Keratinocyte (primary cell): ENCODE data around the gene SNTG2.

Source experiments
- EZH2 ChIP-seq: IDR thresholded peaks from one replicate; pipeline ENCODE4 v1.6.1; 2012; ENCODE audit warnings: inconsistent platforms, mild to moderate bottlenecking, low read length, moderate library complexity
- TF ChIP-seq, protein P1 (sequence below), 3 experiments: IDR thresholded peaks in 1 of 3; conservative IDR thresholded peaks in 1 of 3; optimal IDR thresholded peaks in 1 of 3; 2 replicates in 2 of 3; 3 replicates in 1 of 3; pipeline versions ENCODE3 to v1.5.1; 2011; ENCODE audit warnings: low read length in 3 of 3, mild to moderate bottlenecking in 3 of 3, moderate library complexity in 2 of 3, control low read depth in 1 of 3, inconsistent platforms in 1 of 3; ENCODE audit not compliant: insufficient read depth in 2 of 3; ENCODE audit errors: extremely low read depth in 1 of 3

DNA sequence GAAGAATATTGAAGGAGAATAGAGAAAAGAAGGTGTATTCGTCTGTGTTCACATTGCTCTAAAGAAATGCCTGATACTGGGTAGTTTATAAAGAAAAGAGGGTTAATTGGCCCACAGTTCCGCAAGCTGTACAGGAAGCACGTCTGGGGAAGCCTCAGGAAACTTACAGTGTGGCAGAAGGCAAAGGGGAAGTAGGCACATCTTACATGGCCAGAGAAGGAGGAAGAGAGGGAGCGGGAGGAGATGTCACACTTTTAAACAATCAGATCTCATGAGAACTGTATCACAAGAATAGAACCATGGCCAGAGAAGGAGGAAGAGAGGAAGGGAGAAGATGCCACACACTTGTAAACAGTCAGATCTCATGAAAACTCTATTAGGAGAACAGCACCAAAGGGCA lies 303.0 kb downstream of the SNTG2 start:
- TF ChIP-seq, protein P1, sequence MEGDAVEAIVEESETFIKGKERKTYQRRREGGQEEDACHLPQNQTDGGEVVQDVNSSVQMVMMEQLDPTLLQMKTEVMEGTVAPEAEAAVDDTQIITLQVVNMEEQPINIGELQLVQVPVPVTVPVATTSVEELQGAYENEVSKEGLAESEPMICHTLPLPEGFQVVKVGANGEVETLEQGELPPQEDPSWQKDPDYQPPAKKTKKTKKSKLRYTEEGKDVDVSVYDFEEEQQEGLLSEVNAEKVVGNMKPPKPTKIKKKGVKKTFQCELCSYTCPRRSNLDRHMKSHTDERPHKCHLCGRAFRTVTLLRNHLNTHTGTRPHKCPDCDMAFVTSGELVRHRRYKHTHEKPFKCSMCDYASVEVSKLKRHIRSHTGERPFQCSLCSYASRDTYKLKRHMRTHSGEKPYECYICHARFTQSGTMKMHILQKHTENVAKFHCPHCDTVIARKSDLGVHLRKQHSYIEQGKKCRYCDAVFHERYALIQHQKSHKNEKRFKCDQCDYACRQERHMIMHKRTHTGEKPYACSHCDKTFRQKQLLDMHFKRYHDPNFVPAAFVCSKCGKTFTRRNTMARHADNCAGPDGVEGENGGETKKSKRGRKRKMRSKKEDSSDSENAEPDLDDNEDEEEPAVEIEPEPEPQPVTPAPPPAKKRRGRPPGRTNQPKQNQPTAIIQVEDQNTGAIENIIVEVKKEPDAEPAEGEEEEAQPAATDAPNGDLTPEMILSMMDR (optimal IDR thresholded peaks at IDR 0.05 in 1 of 3, IDR thresholded peaks at IDR 0.05 in 1 of 3, conservative IDR thresholded peaks at IDR 0.05 in 1 of 3; ENCODE audit: extremely low read depth in 1 of 3, insufficient read depth in 2 of 3, low read length in 3 of 3): no peak
- no peak for TF ChIP-seq EZH2
